Measurements from ENCODE around the gene KCNQ1.

The KCNQ1 gene

GRCh38 chr11:2554338-2555207 is 109.8 kb downstream of the KCNQ1 start:
- DNase-seq = no peak

DNA sequence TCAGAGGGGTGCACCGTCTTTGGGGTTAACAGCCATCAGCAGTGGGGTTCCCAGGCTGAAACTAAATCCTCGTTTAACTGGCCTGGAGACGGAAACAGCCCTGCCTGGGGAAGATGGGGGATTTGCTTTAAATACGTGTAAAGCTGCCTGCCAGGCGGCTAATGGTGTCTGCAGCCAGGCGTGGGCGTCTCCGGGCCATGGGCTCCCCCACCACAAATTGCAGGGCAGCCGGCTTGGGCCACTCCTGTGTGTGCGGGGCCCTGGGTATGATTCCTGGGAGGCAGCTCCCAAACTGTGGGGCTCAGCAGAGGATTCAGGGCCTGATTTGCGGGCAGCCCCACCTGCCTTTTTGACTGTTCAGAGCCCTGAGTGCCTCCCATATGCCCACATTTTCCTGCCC is 110.5 kb downstream of the KCNQ1 start:
- no peak for DNase-seq

GRCh38 chr11:2555891-2556290 is 111.1 kb downstream of the KCNQ1 start:
- no peak for DNase-seq

- no peak for DNase-seq
Measured at GRCh38 chr11:2557381-2557780, 112.6 kb downstream of the KCNQ1 start.

- DNase-seq = no peak
Measured at GRCh38 chr11:2558397-2558796, 113.6 kb downstream of the KCNQ1 start.

- peak in 1 of 3 experiments; percentile 3 for DNase-seq
Measured at GRCh38 chr11:2558861-2559526, 114.2 kb downstream of the KCNQ1 start.

GRCh38 chr11:2559527-2560311 is 114.9 kb downstream of the KCNQ1 start:
- DNase-seq = no peak

DNA sequence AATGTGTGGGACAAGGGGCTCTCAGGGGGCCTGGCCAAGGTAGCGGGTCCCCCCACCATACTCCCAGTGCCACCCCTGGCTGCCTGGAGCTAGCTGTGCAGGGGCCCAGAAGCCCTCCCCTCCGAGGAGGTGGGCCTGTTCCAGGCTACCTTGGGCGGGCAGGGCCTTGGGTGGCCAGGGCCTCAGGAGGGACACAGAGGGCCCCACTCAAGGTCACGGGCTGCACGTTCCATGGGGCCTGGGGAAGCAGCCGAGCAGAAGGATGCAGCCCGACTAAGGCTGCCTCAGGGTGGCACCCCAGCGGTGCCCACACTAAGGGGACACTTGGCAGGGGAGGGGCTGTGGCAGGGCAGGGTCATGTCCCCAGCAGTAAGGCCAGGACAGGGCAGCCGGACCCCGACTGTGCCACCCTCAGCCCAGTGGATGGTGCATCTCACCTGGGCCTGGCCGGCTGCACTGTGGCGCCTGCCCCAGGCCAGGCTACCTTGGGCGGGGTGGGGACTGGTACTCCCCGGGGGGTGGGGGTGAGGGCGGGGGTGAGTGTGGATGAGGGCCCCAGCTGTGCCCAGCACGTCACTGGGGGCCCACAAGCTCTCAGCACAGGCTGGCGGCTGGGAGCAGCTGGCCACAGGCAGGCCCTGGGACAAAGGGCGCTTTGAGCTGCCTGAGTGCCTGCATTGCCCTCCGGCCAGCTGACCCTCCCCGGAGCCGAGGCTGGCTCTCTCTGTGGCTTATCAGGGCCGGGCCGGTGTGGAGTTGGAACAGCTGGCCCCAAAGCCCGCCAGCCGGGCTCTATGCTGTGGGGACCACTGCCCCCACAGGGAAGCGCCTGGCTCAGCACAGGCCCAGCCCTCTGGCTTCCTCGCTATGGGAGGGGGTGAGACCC is 117.1 kb downstream of the KCNQ1 start:
- DNase-seq = no peak

DNA sequence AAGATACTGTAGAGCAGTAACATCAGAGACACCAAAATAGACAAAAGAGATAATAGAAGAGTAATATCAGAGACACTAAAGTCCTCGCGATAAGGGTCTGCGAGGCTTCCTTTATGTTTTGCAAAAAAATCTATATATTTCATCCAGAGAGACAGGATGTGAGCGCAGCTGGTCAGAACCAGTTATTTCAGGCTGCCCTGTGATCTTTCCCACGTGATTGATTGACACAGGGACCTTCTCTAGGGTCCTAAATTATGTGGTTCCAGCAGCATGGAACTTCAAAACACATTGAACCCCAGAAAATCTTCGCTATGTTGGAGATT is 118.0 kb downstream of the KCNQ1 start:
- no peak for DNase-seq

DNA sequence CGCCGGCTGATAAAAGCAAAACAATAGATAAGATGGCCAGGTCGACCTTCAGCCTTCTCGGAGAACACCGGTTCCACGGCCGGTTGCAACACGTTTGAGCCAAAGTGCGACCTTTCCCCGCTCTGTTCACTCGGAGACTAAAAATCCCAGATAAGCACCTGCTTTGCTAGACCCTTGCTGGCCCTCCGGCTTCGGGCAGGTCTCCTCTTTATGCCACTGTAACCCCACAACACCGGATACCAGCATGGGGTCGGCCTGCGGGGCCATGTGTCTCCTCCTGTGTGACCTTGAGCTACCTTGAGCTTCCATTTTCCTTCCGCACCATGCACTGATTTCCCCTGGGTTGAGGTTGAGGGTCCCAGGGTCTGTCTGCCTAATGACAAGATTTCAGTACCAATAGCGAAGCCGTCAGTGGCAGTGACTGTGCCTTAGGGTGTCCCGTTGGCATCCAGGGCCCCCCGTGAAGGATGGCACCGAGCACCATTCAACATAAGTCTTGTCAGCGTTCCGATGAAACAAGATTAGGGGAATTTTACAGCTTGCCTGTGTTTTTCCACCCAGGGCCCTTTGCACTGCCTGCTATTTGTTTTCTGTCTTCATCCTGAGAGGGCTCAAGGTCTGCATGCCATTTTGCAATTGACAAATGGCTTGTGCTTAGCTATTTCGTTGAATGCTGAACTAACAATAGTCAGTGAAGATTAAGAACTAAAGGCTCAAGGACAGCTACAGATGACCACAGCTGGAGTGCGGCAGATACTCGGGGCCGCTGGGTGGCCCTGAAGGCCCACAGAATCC is 118.6 kb downstream of the KCNQ1 start:
- DNase-seq = no peak

GRCh38 chr11:2564008-2564530 is 119.3 kb downstream of the KCNQ1 start:
- DNase-seq = no peak

- no peak for DNase-seq
Measured at GRCh38 chr11:2564588-2565425, 120.0 kb downstream of the KCNQ1 start.

GRCh38 chr11:2565447-2566222 is 120.8 kb downstream of the KCNQ1 start:
- DNase-seq = no peak

DNA sequence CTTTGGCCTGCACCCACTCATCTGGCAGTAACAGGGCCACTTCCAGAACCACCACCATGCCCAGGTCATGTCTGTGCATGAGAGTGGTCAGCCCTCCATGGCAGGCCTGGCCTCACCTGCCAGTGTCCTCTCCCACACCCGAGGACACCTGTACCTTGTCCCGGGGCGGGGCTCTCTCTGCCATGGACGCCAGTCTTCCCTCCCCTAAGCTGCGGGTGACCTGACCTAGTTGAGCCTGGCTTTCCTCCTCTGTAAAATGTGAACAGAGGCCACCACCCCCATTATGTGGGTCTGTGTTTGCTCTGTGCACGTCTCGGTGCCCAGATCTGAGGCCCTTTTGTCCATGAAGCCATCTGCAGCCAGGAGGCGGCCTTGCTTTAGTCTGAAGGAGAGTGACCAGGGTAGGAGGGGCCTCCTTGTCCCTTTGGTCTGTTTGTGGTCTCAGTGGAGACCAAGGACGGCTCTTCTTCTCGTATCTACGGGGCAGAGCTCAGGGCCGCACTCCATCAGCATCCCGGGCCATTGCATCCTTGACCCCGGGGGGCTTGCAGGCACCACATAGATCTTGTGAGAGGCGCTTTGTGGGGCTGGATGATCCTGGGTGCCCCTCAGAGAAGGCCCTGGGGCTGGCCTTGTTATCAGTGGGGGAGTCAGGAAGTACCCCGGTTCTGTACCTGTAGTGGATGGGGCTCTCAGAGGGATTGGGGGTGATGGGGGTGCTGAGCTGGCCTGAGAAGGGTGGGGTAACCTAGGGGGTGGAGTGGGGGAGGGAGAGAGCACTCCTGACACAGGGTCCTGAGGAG is 121.6 kb downstream of the KCNQ1 start:
- DNase-seq = no peak

DNA sequence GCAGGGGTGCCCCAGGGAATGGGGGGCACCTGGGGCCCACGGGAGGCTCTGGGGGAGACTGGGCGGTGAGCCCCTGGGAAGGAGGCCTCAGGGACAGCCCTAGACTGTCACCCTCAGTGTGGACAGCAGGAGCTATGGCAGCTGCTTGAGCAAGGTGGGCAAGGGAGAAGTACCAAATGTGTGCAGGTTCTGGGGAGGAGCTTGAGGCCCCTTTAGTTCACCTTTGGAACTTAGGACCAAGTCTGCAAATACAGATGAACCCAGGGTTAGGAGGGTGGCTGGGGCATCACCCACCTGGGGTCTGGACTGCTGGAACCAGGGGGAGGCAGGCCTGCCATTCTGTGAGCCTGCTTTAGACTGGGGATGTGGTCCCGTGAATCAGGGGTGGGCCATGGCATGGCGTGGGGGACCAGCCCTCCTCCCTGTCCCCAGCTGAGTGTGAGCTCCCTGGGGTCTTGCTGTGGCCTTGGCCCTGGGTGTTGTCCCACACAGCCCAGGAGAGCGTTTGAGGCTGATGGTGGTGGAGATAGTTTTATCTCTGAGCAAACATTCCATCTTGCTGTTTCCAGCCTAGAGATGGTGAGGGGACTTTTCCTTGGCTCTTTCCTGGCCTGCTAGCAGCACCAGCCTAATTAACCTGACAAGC is 122.3 kb downstream of the KCNQ1 start:
- no peak for DNase-seq

GRCh38 chr11:2569321-2569721 is 124.5 kb downstream of the KCNQ1 start:
- no peak for DNase-seq

- no peak for DNase-seq
Measured at GRCh38 chr11:2569731-2570210, 125.0 kb downstream of the KCNQ1 start.

- DNase-seq = no peak
Measured at GRCh38 chr11:2570211-2570811, 125.5 kb downstream of the KCNQ1 start.
